Activated T-cell treated with anti-CD3 and anti-CD28 coated beads for 48 hours (primary cell): Measurements from ENCODE around the gene KPTN.
"Not testable (repeated sequence)": the region's sequence is repeated elsewhere in the genome, so short reads cannot be mapped to it uniquely, and the experiment has no call there.

Source experiments
- DNase-seq: peaks from one replicate; pipeline ENCODE4 v3.0.0-alpha.2; 2020; ENCODE audit warnings: low read depth

Gene KPTN

DNA sequence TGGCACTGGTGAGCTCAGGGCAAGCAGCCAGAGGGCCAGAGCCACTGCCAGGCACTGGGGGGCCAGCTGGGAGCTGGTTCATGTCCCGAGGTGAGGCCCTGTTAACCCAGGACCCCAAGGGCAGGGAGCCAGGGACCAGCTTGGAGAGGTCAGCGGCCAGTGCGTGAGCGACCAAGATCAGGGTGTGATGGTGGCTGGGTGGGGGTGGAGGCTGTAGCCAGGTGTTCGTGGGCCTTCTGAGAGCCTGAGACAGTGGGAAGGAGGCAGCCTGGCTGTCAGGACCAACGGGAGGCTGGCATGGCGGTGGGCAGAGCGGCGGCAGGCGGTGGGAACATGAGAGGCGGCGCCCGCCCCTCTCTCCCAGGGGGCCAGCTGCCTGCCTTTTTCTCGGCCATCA lies 8.1 kb upstream of the KPTN start:
- DNase-seq: no peak

DNA sequence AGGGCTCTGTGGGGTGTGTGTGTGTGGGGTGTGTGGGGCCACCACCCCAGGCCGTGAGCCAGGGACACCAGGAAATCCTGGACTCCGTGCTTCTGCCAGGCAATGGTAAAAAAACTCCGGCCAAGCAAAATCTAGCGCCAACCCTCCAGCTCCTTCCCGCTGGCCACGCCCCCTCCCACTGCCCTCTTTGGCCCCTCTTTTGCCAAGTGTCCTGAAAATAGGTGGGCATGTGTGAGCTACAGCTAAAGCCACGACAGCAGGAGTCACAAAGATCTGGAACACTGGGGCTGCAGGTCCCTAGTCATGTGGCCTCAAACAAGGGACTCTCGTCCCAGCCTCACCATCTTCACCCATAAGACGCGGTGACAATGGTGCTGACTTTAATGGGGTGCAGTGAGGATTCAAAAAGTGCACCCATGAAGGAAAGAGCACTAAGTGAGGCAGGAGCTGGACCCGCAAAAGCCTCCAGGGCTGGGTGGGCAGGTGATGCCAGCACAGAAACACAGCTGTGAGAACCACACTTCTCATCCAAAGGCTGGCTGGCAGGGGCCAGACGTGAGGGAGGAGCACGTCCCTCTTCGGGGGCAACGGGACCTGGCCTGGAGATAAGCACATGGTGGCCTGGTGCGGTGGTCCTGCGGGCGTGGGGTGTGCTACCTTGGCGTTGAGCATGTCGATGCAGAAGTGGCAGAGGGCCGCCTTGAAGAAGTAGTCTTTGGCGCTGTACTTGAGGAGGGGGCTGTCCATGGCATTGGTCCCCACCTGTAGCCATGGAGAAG lies 7.5 kb upstream of the KPTN start:
- no peak for DNase-seq

DNA sequence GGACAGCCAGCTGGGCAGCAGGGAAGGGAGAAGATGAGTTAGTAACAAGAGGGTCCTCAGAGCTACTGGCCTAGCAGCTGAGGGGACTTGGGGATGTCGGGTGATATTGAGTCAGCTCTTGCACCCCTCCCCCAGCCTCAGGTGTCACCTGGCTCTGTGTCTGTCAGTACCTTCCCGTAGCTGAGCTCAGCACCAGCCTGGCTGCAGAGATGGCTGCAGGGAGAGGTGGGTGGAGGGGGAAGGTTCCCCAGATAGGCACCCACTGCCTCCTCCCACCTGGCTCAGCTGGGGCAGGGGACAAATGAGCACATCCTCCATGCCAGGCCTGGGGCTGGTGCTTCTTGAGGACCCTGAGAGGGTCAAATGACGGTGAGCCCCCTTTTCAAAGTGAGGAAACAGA lies 6.8 kb upstream of the KPTN start:
- no peak for DNase-seq

GRCh38 chr19:47490031-47490430 lies 6.0 kb upstream of the KPTN start:
- no peak for DNase-seq

DNA sequence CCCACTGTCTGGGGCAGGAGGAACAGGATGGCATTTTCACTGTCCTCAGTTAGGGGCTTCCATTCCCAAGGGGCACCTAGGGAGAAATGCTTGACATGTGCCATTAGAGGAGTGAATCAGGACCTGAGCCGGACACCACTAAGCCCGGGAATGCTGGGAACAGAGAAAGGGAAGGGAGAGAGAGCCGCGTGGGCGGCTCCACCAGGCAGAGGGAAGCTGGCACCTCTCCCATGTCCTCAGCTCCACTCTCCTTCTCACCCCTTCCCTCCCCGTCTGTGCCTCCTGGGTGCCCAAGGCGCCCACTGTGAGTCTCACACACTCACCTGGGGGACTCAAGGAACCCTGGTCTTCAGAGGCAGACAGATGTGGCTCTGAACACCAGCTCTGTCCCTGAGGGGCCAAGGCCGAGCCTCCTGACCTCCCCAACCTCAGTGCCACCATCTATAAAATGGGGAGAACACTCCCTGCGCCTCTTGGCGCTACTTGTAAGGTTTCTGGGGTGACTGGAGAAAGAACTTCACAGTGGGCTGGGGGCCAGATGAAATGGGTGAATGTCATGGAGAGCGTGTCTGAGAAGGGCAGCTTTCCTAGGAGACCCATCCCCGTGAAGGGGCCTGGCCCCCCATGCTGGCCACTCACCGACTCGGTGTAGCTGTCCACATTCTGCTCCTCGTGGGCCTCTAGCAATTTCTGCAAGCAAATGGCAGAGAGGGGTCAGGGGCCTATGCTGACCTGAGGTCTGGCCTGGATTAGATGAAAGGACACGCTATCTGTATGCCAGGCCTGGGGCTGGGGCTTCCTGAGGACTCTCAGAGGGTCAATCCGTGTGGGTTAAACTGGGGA lies 5.3 kb upstream of the KPTN start:
- DNase-seq: no peak

GRCh38 chr19:47487551-47488515 lies 3.8 kb upstream of the KPTN start:
- DNase-seq: no peak

GRCh38 chr19:47486900-47487299 lies 2.9 kb upstream of the KPTN start:
- DNase-seq: no peak

- DNase-seq: not testable (repeated sequence)
These were observed 2.2 kb upstream of the KPTN start for GRCh38 chr19:47486220-47486619.

GRCh38 chr19:47485210-47485609 lies 1.2 kb upstream of the KPTN start:
- no peak for DNase-seq

- DNase-seq: no peak
These were observed 819 bp downstream of the KPTN start for GRCh38 chr19:47483200-47483599.

DNA sequence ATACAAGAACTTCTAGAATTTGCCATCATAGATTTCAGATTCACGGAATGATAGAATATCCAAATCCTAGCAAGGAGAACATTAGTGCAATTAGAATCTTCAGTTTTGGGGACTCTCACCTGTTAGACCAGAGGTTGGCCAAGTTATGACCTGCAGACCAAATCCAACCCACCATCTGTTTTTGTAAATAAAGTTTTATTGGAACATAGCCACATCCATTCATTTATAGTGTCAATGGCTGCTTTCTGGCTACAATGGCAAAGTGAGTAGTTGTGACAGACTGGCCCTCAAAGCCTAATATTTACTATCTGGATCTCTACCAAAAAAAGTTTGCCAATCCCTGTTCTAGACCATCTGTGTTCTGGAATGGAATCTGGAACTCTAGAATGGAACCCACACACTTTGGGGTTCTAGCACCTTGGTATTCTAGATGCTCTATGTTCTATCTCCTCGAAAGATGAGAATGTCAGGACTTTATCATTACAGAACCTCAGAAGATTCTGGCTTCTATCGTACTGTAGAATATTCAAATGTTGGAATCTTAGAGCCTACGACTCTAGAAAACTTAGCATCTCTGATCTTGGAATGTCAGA lies 2.5 kb downstream of the KPTN start:
- DNase-seq: no peak

GRCh38 chr19:47480658-47481057 lies 3.4 kb downstream of the KPTN start:
- no peak for DNase-seq

DNA sequence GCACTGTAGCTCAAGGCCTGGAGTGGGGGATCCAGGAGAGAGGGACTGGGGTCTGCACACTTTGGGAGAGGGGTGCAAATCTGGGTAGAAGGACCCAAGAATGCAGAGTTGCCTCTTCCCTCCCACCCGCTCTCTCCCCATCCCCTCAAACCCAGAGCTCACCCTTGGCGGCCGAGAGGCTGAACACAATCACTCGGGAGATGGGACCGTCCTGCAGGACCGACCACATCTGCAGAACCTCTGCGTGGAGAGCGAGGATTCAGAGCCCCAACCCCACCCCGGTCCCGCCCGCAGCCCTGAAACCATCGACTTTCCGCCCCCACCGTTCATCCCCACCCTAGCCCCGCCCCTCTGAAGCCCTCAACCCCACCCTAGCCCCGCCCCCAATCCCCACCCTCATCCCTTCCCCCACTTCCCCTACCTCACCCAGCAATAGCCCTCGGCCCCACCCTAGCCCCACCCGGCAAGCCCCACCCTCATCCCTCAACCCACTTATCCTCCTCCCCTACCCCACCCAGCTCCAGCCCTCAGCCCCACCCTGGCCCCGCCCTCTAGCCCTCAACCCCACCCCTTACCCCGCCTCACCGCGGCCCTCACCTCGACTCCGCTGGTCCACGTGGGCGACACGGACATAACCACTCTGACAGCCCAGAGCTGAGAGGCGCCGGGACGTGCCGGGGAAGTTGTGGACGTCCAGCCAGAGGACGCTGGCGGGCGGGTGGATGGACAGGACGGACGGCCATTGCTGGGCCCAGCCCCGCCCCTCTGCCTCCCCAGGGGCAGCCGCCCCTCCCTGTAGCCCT lies 4.1 kb downstream of the KPTN start:
- DNase-seq: no peak

DNA sequence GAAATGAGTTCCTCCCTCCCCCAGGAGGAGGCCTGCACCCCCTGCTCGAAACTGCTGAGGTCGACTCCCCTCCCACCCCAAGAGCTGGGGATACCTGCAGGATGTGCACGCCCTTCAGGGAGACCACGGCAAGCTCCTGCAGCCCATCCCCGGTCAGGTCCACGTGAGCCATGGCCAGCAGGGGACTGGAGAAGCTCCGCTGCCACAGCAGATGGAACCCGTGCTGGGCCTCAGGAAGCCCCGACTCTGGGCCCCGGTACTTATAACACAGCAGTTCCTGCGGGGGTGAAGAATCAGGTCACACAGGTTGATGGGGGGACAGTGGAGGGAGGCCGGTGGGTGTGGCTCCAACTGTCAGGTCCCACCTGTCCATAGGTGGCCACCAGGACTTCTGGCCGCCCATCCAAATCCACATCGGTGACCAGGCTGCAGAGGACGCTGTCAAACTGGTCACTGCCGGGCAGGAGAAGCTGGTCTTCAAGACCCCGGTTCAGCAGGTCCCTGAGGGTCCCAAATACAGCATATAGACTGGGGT lies 7.5 kb downstream of the KPTN start:
- DNase-seq: no peak

GRCh38 chr19:47475465-47475864 lies 8.6 kb downstream of the KPTN start:
- no peak for DNase-seq

DNA sequence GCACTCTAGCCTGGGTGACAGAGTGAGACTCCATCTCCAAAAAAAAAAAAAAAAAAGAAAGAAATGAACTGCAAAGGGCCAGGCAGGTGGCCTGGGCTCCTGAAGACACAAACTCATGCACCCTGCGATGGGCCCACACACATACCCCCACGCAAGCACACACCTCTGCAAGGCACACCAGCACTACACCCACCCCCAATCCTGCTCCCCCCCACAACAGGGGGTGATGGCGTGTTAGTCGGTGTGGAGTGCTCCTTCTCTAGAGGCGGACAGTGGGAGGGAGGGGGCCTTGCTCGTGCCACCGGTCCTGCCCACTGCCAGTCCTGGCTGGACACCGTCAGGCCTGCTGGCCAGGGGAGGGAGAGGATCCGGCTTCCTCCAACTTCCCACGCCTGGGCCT lies 10.7 kb downstream of the KPTN start:
- no peak for DNase-seq

DNA sequence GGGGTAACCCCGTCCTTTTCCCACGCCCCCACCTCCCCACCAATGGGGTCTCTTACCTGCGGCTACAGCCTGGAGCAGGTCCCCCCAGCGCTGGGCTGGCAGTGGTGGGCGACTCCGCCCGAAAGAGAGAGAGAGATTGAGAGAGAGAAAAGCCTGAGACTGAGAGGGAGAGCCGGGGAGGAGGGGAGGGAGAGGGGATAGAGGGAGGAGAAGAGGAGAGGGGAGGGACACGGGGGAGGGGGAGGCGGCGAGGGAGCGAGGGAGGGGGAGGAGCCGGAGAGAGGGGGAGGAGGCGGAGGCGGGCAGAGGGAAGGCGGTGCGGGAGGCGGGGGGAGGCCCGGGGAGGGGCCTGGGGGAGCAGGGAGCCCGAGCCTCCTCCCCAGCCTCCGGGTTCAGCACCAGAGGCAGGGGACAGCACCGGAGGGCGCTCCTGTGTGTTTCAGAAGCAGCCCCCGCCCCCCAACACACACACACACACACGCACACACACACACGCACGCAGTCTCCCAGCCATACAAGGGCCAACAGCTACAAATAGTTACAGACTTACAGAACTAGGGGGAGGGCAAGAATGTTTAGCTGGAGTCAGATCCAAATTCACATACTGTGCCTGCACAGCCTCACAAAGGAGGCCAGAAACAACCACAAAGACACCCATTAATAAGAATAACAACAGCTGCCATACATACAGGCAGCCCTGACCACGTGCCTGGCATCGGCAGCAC lies 12.1 kb downstream of the KPTN start, which contains the start of gene SLC8A2:
Gene SLC8A2 (minus strand): TSS at position 161 of the 725 bp plus-strand sequence. CDS start 5,490 bp downstream, outside the sequence.
- peak; percentile 39 for DNase-seq

DNA sequence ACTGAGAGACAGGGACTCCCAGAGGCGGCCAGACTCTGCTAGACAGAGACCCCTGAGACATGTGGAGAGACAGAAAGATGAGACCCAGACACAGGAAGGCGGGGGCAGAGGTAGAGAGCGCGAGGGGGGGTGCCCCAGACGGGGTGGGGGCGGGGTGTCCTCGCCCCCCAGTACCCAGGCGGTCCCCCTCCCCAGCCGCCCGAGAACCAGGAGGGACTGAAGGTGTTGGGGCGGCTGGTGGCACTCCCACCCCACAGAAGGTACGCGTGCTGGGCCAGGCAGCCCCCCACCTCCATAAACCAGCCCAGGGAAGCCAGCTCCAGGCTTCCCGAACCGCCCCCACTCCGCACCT lies 12.7 kb downstream of the KPTN start:
- no peak for DNase-seq

DNA sequence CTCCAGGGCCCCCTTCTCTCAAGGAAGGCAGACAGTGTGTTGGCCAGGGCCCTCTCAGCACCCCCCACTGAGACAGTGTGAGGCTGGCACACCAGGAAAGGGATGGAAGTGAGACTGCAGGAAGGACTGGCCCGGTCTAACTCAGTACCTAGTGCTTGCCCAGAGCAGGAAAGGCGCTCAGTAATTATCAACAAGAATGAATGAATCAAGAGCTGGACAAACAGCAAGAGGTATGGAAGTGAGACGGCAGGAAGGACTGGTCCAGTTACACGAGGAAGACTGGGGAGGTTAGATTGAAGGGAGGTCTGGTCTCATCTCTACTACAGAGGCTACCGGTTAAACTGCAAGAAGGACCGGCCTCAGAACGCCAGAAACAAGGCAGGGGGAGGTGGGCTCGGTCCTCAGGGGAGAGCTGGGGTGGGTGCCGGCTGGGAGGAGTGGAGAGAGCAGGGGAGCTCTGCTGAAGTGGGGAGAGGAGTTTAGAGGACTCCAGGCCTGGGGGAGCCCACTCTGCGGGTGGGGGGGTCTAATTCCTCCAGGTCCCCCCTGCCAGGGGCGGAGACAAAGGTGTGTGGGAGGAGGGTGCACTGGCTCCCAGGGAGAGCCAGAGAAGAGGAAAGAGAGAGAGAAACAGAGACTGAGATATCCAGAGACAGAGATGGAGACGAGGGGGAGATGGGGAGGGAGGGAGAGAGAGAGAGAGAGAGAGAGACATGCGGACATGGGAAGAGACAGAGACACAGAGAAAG lies 13.4 kb downstream of the KPTN start:
- DNase-seq: no peak
